Middle frontal gyrus (tissue), 1 donor: ENCODE results near the gene GALNT12.

Source experiments
- DNase-seq: peaks from one replicate; pipeline ENCODE4 v3.0.0-alpha.2; 2015; ENCODE audit warnings: low spot score; ENCODE audit errors: extremely low spot score

The GALNT12 gene

GRCh38 chr9:98781588-98782383 is 25.7 kb upstream of the GALNT12 start:
- no peak for DNase-seq

- no peak for DNase-seq
These were observed 23.8 kb upstream of the GALNT12 start for GRCh38 chr9:98783518-98784226.

GRCh38 chr9:98784831-98785806 is 22.4 kb upstream of the GALNT12 start:
- no peak for DNase-seq

GRCh38 chr9:98786750-98787510 is 20.5 kb upstream of the GALNT12 start:
- DNase-seq, result no peak

GRCh38 chr9:98787766-98788335 is 19.6 kb upstream of the GALNT12 start:
- DNase-seq, result no peak

GRCh38 chr9:98789483-98790133 is 17.9 kb upstream of the GALNT12 start:
- no peak for DNase-seq

- DNase-seq, result no peak
These were observed 17.2 kb upstream of the GALNT12 start for GRCh38 chr9:98790134-98790841.

- peak; percentile 60 for DNase-seq
These were observed 16.4 kb upstream of the GALNT12 start for GRCh38 chr9:98790842-98791607.

- no peak for DNase-seq
These were observed 15.6 kb upstream of the GALNT12 start for GRCh38 chr9:98791608-98792490.

GRCh38 chr9:98793031-98793430 is 14.4 kb upstream of the GALNT12 start:
- DNase-seq, result no peak

- DNase-seq, result no peak
These were observed 12.7 kb upstream of the GALNT12 start for GRCh38 chr9:98794802-98795201.

GRCh38 chr9:98795295-98795955 is 12.0 kb upstream of the GALNT12 start:
- no peak for DNase-seq

- DNase-seq, result no peak
These were observed 11.5 kb upstream of the GALNT12 start for GRCh38 chr9:98795970-98796363.

- peak; percentile 72 for DNase-seq
These were observed 10.9 kb upstream of the GALNT12 start, which contains the start of gene ANKS6 for GRCh38 chr9:98796364-98797101. ANKS6 (minus strand) TSS chr9:98796555; CDS start chr9:98796491, 64 bp downstream.

- no peak for DNase-seq
These were observed 10.0 kb upstream of the GALNT12 start for GRCh38 chr9:98797491-98797890.

- no peak for DNase-seq
These were observed 9.2 kb upstream of the GALNT12 start for GRCh38 chr9:98798254-98798653.
